Endothelial cell of umbilical vein (primary cell): ENCODE results near the gene LHX3.

Experiments used
- CTCF ChIP-seq, 2 donors: IDR thresholded peaks; 1 replicate in 1 of 2; 2 replicates in 1 of 2; pipeline ENCODE4 v1.5.1; 2011; ENCODE audit warnings: low read length in 2 of 2, mild to moderate bottlenecking in 2 of 2, moderate library complexity in 2 of 2, control low read depth in 1 of 2, inconsistent platforms in 1 of 2, low read depth in 1 of 2; ENCODE audit not compliant: insufficient read depth in 1 of 2; ENCODE audit errors: extremely low read depth in 1 of 2
- EZH2 ChIP-seq: IDR thresholded peaks from 2 replicates; pipeline ENCODE4 v1.6.1; 2012; ENCODE audit warnings: borderline replicate concordance, low read depth, mild to moderate bottlenecking, moderate library complexity, low read length, inconsistent platforms; ENCODE audit not compliant: severe bottlenecking

- TF ChIP-seq EZH2 (no peak), CTCF (IDR thresholded peaks at IDR 0.05; ENCODE audit: extremely low read depth in 1 of 2, insufficient read depth in 1 of 2, low read depth in 1 of 2, low read length in 2 of 2) (no peak)
Observed at GRCh38 chr9:136208675-136209074, 3.7 kb upstream of the LHX3 start.
